Thymus (tissue), 11 donors: ENCODE measurements around the gene KLHL1. TPM values are rescaled to one million over a fixed set of nuclear protein-coding genes. Genes with fewer than 3 reads are reported as not detected.

Source experiments
- DNase-seq, 9 donors: peaks; one replicate each; pipeline ENCODE4 v3.0.0-alpha.2; 2013; ENCODE audit warnings: low spot score in 9 of 9, low read depth in 6 of 9, missing footprints in 1 of 9
- H3K27ac ChIP-seq, 2 donors: one replicate each; pipeline ENCODE4 v1.5.1; 2013; ENCODE audit warnings: control low read depth in 1 of 2, low read depth in 1 of 2, low read length in 1 of 2, mild to moderate bottlenecking in 1 of 2, moderate library complexity in 1 of 2
- H3K27me3 ChIP-seq, 2 donors: one replicate each; pipeline ENCODE4 v1.5.1; 2013; ENCODE audit warnings: low read length in 1 of 2; ENCODE audit not compliant: control insufficient read depth in 2 of 2, insufficient read depth in 1 of 2
- H3K36me3 ChIP-seq, 2 donors: one replicate each; pipeline ENCODE4 v1.5.1; 2013; ENCODE audit warnings: low read length in 1 of 2, mild to moderate bottlenecking in 1 of 2, moderate library complexity in 1 of 2; ENCODE audit not compliant: control insufficient read depth in 2 of 2, insufficient read depth in 2 of 2
- H3K4me1 ChIP-seq, 2 donors: one replicate each; pipeline ENCODE4 v1.5.1; 2013; ENCODE audit warnings: low read length in 2 of 2; ENCODE audit not compliant: control insufficient read depth in 2 of 2, insufficient read depth in 2 of 2
- H3K4me3 ChIP-seq, 2 donors: one replicate each; pipeline ENCODE4 v1.5.1; 2013; ENCODE audit warnings: low read length in 2 of 2, control low read depth in 1 of 2, mild to moderate bottlenecking in 1 of 2
- H3K9me3 ChIP-seq, 2 donors: one replicate each; pipeline ENCODE4 v1.5.1; 2013; ENCODE audit warnings: low read length in 1 of 2, mild to moderate bottlenecking in 1 of 2; ENCODE audit not compliant: control insufficient read depth in 2 of 2, insufficient read depth in 1 of 2
- WGBS: extraction: QIAGEN DNeasy Blood & Tissue Kit; methylation state at CpG from one replicate; pipeline ENCODE4 v1.1.7; 2013; 5-methylcytosine and 5-hydroxymethylcytosine counted together
- polyA plus RNA-seq: library from polyadenylated mRNA; stranded (reverse); fragments of 200-250 nt; gene quantifications from one replicate; pipeline ENCODE4 v1.2.3, GENCODE V29; 2013
- total RNA-seq: library from RNA; stranded (reverse); fragments of 120-200 nt; gene quantifications from one replicate; pipeline ENCODE4 v1.2.4, GENCODE V29; 2013
- donor health status: healthy.

The KLHL1 gene
- total and polyA plus RNA-seq, 2 donors: 0.05 TPM

- Histone ChIP-seq H3K4me3 (no peak overlapping the region), H3K9me3 (no peaks in the 10 kb centered on the region), H3K27me3 (no peaks in the 10 kb centered on the region), H3K27ac (no peak overlapping the region), H3K4me1 (no peaks in the 10 kb centered on the region), H3K36me3 (no peaks in the 10 kb centered on the region)
- DNase-seq: no peak
- 95% methylated on average over 2 of the region's 2 CpGs for WGBS
Measured at GRCh38 chr13:70090036-70090723, 18.1 kb downstream of the KLHL1 start.

- WGBS: 90% methylated on average over 2 of the region's 2 CpGs
- H3K27ac ChIP-seq: no peak overlapping the region
- H3K9me3 ChIP-seq: no peaks in the 10 kb centered on the region
- H3K36me3 ChIP-seq: no peaks in the 10 kb centered on the region
- DNase-seq: no peak
- H3K4me3 ChIP-seq: no peak overlapping the region
- no peaks in the 10 kb centered on the region for H3K4me1 ChIP-seq
- H3K27me3 ChIP-seq: no peaks in the 10 kb centered on the region
Measured at GRCh38 chr13:70088926-70089325, 19.3 kb downstream of the KLHL1 start.

- WGBS: 91% methylated on average over 4 of the region's 4 CpGs
- no peaks in the 10 kb centered on the region for H3K9me3 ChIP-seq
- no peak overlapping the region for H3K4me3 ChIP-seq
Measured at GRCh38 chr13:70087247-70087646, 21.0 kb downstream of the KLHL1 start.

GRCh38 chr13:70080012-70080411 lies 28.2 kb downstream of the KLHL1 start:
- no peaks in the 10 kb centered on the region for H3K27me3 ChIP-seq
- H3K36me3 ChIP-seq: no peaks in the 10 kb centered on the region
- no peaks in the 10 kb centered on the region for H3K4me1 ChIP-seq
- H3K4me3 ChIP-seq: no peak overlapping the region
- H3K27ac ChIP-seq: no peak overlapping the region
- 29% methylated on average over 4 of the region's 4 CpGs for WGBS
- no peaks in the 10 kb centered on the region for H3K9me3 ChIP-seq
- no peak for DNase-seq

More at GRCh38 chr13:70087247-70087646, 21.0 kb downstream of the KLHL1 start:
- H3K4me1 ChIP-seq: no peaks in the 10 kb centered on the region
- H3K27me3 ChIP-seq: no peaks in the 10 kb centered on the region
- H3K36me3 ChIP-seq: no peaks in the 10 kb centered on the region
- no peak for DNase-seq
- no peak overlapping the region for H3K27ac ChIP-seq

GRCh38 chr13:70054572-70054971 lies 53.7 kb downstream of the KLHL1 start:
- Histone ChIP-seq H3K27me3 (no peaks in the 10 kb centered on the region), H3K4me1 (no peaks in the 10 kb centered on the region), H3K36me3 (no peaks in the 10 kb centered on the region), H3K4me3 (no peak overlapping the region), H3K9me3 (peaks cover 0 to 2% of the 10 kb centered on the region in 2 donors), H3K27ac (no peak overlapping the region)
- DNase-seq: no peak

- WGBS: 93% methylated on average over 1 of the region's 1 CpG
- no peaks in the 10 kb centered on the region for H3K36me3 ChIP-seq
- DNase-seq: no peak
- H3K4me3 ChIP-seq: no peak overlapping the region
- H3K4me1 ChIP-seq: no peaks in the 10 kb centered on the region
- no peaks in the 10 kb centered on the region for H3K27me3 ChIP-seq
- H3K9me3 ChIP-seq: no peaks in the 10 kb centered on the region
- H3K27ac ChIP-seq: no peak overlapping the region
Measured at GRCh38 chr13:70051531-70051930, 56.7 kb downstream of the KLHL1 start.

- Histone ChIP-seq H3K9me3 (no peaks in the 10 kb centered on the region), H3K36me3 (no peaks in the 10 kb centered on the region), H3K4me3 (no peak overlapping the region), H3K27ac (no peak overlapping the region), H3K27me3 (no peaks in the 10 kb centered on the region), H3K4me1 (no peaks in the 10 kb centered on the region)
- 90% methylated on average over 1 of the region's 1 CpG for WGBS
- no peak for DNase-seq
Measured at GRCh38 chr13:70043685-70044084, 64.6 kb downstream of the KLHL1 start.

GRCh38 chr13:70042193-70042592 lies 66.1 kb downstream of the KLHL1 start:
- Histone ChIP-seq H3K4me3 (no peak overlapping the region), H3K36me3 (no peaks in the 10 kb centered on the region), H3K27ac (no peak overlapping the region), H3K9me3 (no peaks in the 10 kb centered on the region), H3K4me1 (no peaks in the 10 kb centered on the region), H3K27me3 (no peaks in the 10 kb centered on the region)
- DNase-seq: no peak
- 88% methylated on average over 4 of the region's 4 CpGs for WGBS

- Histone ChIP-seq H3K27me3 (no peaks in the 10 kb centered on the region), H3K36me3 (no peaks in the 10 kb centered on the region), H3K4me3 (no peak overlapping the region), H3K27ac (no peak overlapping the region), H3K4me1 (no peaks in the 10 kb centered on the region), H3K9me3 (no peaks in the 10 kb centered on the region)
- DNase-seq: no peak
Measured at GRCh38 chr13:70034286-70034685, 74.0 kb downstream of the KLHL1 start.
